H9 (cell line): ENCODE results near the gene BIRC7. TPM values are rescaled to one million over a fixed set of nuclear protein-coding genes. Genes with fewer than 3 reads are reported as not detected.

Experiments
- DNase-seq: peaks from one replicate; pipeline ENCODE4 v3.0.0-alpha.2; 2017
- H2AFZ ChIP-seq: one replicate; pipeline ENCODE4 v1.6.1; 2013; ENCODE audit warnings: mild to moderate bottlenecking, low read length, control low read depth, moderate library complexity
- H2AK5ac ChIP-seq: 2 replicates; pipeline ENCODE4 v1.6.1; 2013; ENCODE audit warnings: low read length, control low read depth, mixed read lengths; ENCODE audit not compliant: insufficient read length
- H2BK120ac ChIP-seq: one replicate; pipeline ENCODE4 v1.6.1; 2013; ENCODE audit warnings: low read depth, mild to moderate bottlenecking, low read length, control low read depth, inconsistent platforms; ENCODE audit not compliant: poor library complexity, severe bottlenecking
- H2BK12ac ChIP-seq: 2 replicates; pipeline ENCODE4 v1.6.1; 2013; ENCODE audit warnings: low read length, control low read depth, mixed read lengths, low read depth; ENCODE audit not compliant: insufficient read length
- H2BK15ac ChIP-seq: 2 replicates; pipeline ENCODE4 v1.6.1; 2013; ENCODE audit warnings: low read depth, low read length, control low read depth
- H2BK20ac ChIP-seq: one replicate; pipeline ENCODE4 v1.6.1; 2013; ENCODE audit warnings: low read depth, mild to moderate bottlenecking, low read length, control low read depth, inconsistent platforms; ENCODE audit not compliant: poor library complexity, severe bottlenecking
- H2BK5ac ChIP-seq: 2 replicates; pipeline ENCODE4 v1.6.1; 2013; ENCODE audit warnings: low read length, control low read depth, mixed read lengths; ENCODE audit not compliant: insufficient read length
- H3K14ac ChIP-seq: 2 replicates; pipeline ENCODE4 v1.6.1; 2013; ENCODE audit warnings: low read length, control low read depth; ENCODE audit not compliant: insufficient read depth
- H3K18ac ChIP-seq: 2 replicates; pipeline ENCODE4 v1.6.1; 2013; ENCODE audit warnings: low read depth, mild to moderate bottlenecking, mixed read lengths, low read length, control low read depth; ENCODE audit not compliant: insufficient read length
- H3K23ac ChIP-seq: 2 replicates; pipeline ENCODE4 v1.6.1; 2013; ENCODE audit warnings: low read length, control low read depth, mixed read lengths, low read depth; ENCODE audit not compliant: insufficient read length
- H3K23me2 ChIP-seq: 2 replicates; pipeline ENCODE4 v1.6.1; 2013; ENCODE audit warnings: low read depth, mild to moderate bottlenecking, mixed read lengths, low read length, control low read depth; ENCODE audit not compliant: insufficient read length, poor library complexity, severe bottlenecking
- H3K27ac ChIP-seq: 2 replicates; pipeline ENCODE4 v1.5.1; 2013; ENCODE audit warnings: low read length, control low read depth, mixed read lengths, low read depth; ENCODE audit not compliant: insufficient read length
- H3K27me3 ChIP-seq: 2 replicates; pipeline ENCODE4 v1.6.1; 2013; ENCODE audit warnings: low read length, control low read depth, inconsistent platforms; ENCODE audit not compliant: insufficient read depth
- H3K4ac ChIP-seq: 2 replicates; pipeline ENCODE4 v1.6.1; 2013; ENCODE audit warnings: low read depth, mild to moderate bottlenecking, control low read depth, inconsistent platforms, low read length, moderate library complexity
- H3K4me1 ChIP-seq: 2 replicates; pipeline ENCODE4 v1.6.1; 2013; ENCODE audit warnings: low read length, control low read depth, inconsistent platforms; ENCODE audit not compliant: insufficient read depth
- H3K4me2 ChIP-seq: 2 replicates; pipeline ENCODE4 v1.6.1; 2013; ENCODE audit warnings: low read length, control low read depth, mixed read lengths; ENCODE audit not compliant: insufficient read length, insufficient read depth
- H3K56ac ChIP-seq: 2 replicates; pipeline ENCODE4 v1.6.1; 2013; ENCODE audit warnings: low read depth, mild to moderate bottlenecking, mixed read lengths, low read length, control low read depth; ENCODE audit not compliant: insufficient read length
- H3K79me1 ChIP-seq: 2 replicates; pipeline ENCODE4 v1.6.1; 2013; ENCODE audit warnings: low read depth, mild to moderate bottlenecking, moderate library complexity, low read length, control low read depth, inconsistent platforms; ENCODE audit not compliant: insufficient read depth, poor library complexity, severe bottlenecking
- H3K79me2 ChIP-seq: 2 replicates; pipeline ENCODE4 v1.6.1; 2013; ENCODE audit warnings: low read length, control low read depth, inconsistent platforms; ENCODE audit not compliant: insufficient read depth
- H3K9ac ChIP-seq: 2 replicates; pipeline ENCODE4 v1.6.1; 2013; ENCODE audit warnings: low read length, control low read depth, mixed read lengths; ENCODE audit not compliant: insufficient read length; ENCODE audit errors: extremely low read depth
- H3K9me3 ChIP-seq: one replicate; pipeline ENCODE4 v1.6.1; 2013; ENCODE audit warnings: low read depth, low read length, inconsistent platforms; ENCODE audit not compliant: control insufficient read depth
- H3T11ph ChIP-seq: one replicate; pipeline ENCODE4 v1.6.1; 2013; ENCODE audit warnings: mild to moderate bottlenecking, low read length, control low read depth, inconsistent platforms
- H4K20me1 ChIP-seq: one replicate; pipeline ENCODE4 v1.6.1; 2013; ENCODE audit not compliant: control insufficient read depth, insufficient read length, insufficient read depth
- H4K5ac ChIP-seq: 2 replicates; pipeline ENCODE4 v1.6.1; 2013; ENCODE audit warnings: low read depth, mild to moderate bottlenecking, mixed read lengths, low read length, control low read depth; ENCODE audit not compliant: insufficient read length
- H4K8ac ChIP-seq: replicated peaks from 2 replicates; pipeline ENCODE4 v1.6.1; 2013; ENCODE audit warnings: low read length, control low read depth, mixed read lengths, low read depth; ENCODE audit not compliant: insufficient read length
- H4K91ac ChIP-seq: 2 replicates; pipeline ENCODE4 v1.6.1; 2013; ENCODE audit warnings: low read depth, mild to moderate bottlenecking, moderate library complexity, mixed read lengths, low read length, control low read depth; ENCODE audit not compliant: insufficient read length
- H3K27ac Mint-ChIP-seq, 3 experiments: 2 replicates in 2 of 3; 3 replicates in 1 of 3; pipeline ENCODE4 v1.8.0; 2020 to 2021; ENCODE audit warnings: mixed read lengths in 3 of 3, mild to moderate bottlenecking in 1 of 3, moderate library complexity in 1 of 3
- H3K27me3 Mint-ChIP-seq: 2 replicates; pipeline ENCODE4 v1.8.0; 2021; ENCODE audit warnings: low read depth, mild to moderate bottlenecking, moderate library complexity, mixed read lengths
- H3K36me3 Mint-ChIP-seq, 3 experiments: 2 replicates in 2 of 3; 3 replicates in 1 of 3; pipeline ENCODE4 v1.8.0; 2020 to 2021; ENCODE audit warnings: low read depth in 3 of 3, mixed read lengths in 3 of 3; ENCODE audit not compliant: insufficient read depth in 1 of 3
- H3K4me1 Mint-ChIP-seq, 2 experiments: 2 replicates each; pipeline ENCODE4 v1.8.0; 2020; ENCODE audit warnings: mixed read lengths in 2 of 2
- H3K4me3 Mint-ChIP-seq, 2 experiments: 2 replicates in 1 of 2; 3 replicates in 1 of 2; pipeline ENCODE4 v1.8.0; 2020 to 2021; ENCODE audit warnings: mild to moderate bottlenecking in 2 of 2, mixed read lengths in 2 of 2, moderate library complexity in 1 of 2
- H3K9me3 Mint-ChIP-seq, 2 experiments: 2 replicates in 1 of 2; 3 replicates in 1 of 2; pipeline ENCODE4 v1.8.0; 2020; ENCODE audit warnings: mild to moderate bottlenecking in 2 of 2, mixed read lengths in 2 of 2, moderate library complexity in 1 of 2
- CTCF ChIP-seq: fragments of 200-600 bp; sonication (generic); conservative IDR thresholded peaks from 3 replicates; pipeline ENCODE4 v1.8.0; 2021; ENCODE audit warnings: antibody characterized with exemption, mild to moderate bottlenecking
- WGBS: extraction: QIAGEN DNeasy Blood & Tissue Kit; methylation state at CpG from one replicate; pipeline ENCODE4 v1.1.7; 2013; ENCODE audit warnings: missing lambda C conversion rate, low lambda C conversion rate, mixed read lengths; ENCODE audit not compliant: insufficient read length; ENCODE audit errors: extremely low coverage; 5-methylcytosine and 5-hydroxymethylcytosine counted together
- total RNA-seq: library from RNA; stranded (reverse); gene quantifications from 2 replicates; pipeline ENCODE4 v1.2.1, GENCODE V29; 2021

The BIRC7 gene
- total RNA-seq, 1 experiment from 2014 or later = not detected

- Mint-ChIP-seq H3K27me3 (no peaks in the 10 kb centered on the region), H3K36me3 (peaks cover 38 to 97% (median 89%) of the 10 kb centered on the region in 3 experiments; a peak in 6 of 7 replicates), H3K9me3 (no peaks in the 10 kb centered on the region), H3K27ac (no peak overlapping the region; a peak in 2 of 7 replicates), H3K4me3 (no peak overlapping the region), H3K4me1 (peaks cover 15 to 21% of the 10 kb centered on the region in 2 experiments)
- H3K4ac ChIP-seq = no peak overlapping the region
- H2AFZ ChIP-seq = no peak overlapping the region
- no peak overlapping the region for H3K14ac ChIP-seq
- no peak overlapping the region for H3K56ac ChIP-seq
- H3K23me2 ChIP-seq = no peaks in the 10 kb centered on the region
- H3K9me3 ChIP-seq = no peaks in the 10 kb centered on the region
- H3K9ac ChIP-seq = no peak overlapping the region
- no peak overlapping the region for H2AK5ac ChIP-seq
- no peak overlapping the region for H2BK120ac ChIP-seq
- no peak overlapping the region for H2BK5ac ChIP-seq
- H2BK20ac ChIP-seq = no peak overlapping the region
- H3K79me2 ChIP-seq = peaks cover 46% of the 10 kb centered on the region
- H3K27ac ChIP-seq = no peak overlapping the region
- H2BK12ac ChIP-seq = no peak overlapping the region
- H3T11ph ChIP-seq = no peak overlapping the region
- no peak overlapping the region for H3K18ac ChIP-seq
- no peak overlapping the region for H4K8ac ChIP-seq
- peaks cover 3% of the 10 kb centered on the region for H4K20me1 ChIP-seq
- no peak overlapping the region for H2BK15ac ChIP-seq
- H4K5ac ChIP-seq = no peak overlapping the region
- no peaks in the 10 kb centered on the region for H3K27me3 ChIP-seq
- TF ChIP-seq CTCF = no peak
- no peak overlapping the region for H4K91ac ChIP-seq
- no peak overlapping the region for H3K4me2 ChIP-seq
- WGBS = no CpG with 5 or more reads among the region's 11 CpGs
- H3K79me1 ChIP-seq = peaks cover 15% of the 10 kb centered on the region
- no peak for DNase-seq
- no peak overlapping the region for H3K23ac ChIP-seq
- no peaks in the 10 kb centered on the region for H3K4me1 ChIP-seq
These were observed 25.6 kb upstream of the BIRC7 start for GRCh38 chr20:63210011-63210605.
